HG03432 (cell line): Measurements from ENCODE around the gene LINC01488.

Source experiments
- ATAC-seq: cut with Tn5 transposase; IDR thresholded peaks from one replicate; pipeline ENCODE4 v1.9.1; 2021; ENCODE audit warnings: mild to moderate bottlenecking, moderate library complexity; ENCODE audit not compliant: unreplicated experiment

Gene LINC01488

GRCh38 chr11:69508974-69509373, 27.5 kb downstream of the LINC01488 start:
- ATAC-seq: no peak

GRCh38 chr11:69509381-69509780, 27.9 kb downstream of the LINC01488 start:
- no peak for ATAC-seq

DNA sequence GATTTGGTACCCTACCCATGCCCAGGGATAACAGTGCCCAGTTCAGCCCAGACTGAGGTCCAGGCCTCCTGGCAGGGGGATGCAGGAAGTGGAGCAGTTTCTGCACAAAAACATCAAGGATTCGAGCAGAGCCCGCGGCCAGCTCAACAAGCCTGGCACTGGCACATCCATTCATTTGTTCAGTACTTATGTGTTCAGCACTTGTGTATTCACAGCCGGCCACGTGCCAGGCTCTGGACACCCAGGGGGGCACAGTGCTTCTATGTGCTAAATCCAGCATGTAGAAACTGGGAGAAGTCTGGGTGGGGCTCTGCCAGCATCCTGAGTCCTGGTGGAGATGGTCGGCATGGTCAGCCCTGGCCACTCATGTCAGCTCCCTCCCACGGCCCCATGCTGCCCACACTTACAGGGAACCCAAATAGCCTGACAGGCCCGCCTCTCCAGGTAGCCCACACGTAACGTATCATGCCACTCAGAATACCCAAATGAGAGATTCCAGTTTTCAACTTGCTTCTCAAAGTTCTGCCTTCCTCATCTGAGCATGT, 28.5 kb downstream of the LINC01488 start:
- no peak for ATAC-seq

DNA sequence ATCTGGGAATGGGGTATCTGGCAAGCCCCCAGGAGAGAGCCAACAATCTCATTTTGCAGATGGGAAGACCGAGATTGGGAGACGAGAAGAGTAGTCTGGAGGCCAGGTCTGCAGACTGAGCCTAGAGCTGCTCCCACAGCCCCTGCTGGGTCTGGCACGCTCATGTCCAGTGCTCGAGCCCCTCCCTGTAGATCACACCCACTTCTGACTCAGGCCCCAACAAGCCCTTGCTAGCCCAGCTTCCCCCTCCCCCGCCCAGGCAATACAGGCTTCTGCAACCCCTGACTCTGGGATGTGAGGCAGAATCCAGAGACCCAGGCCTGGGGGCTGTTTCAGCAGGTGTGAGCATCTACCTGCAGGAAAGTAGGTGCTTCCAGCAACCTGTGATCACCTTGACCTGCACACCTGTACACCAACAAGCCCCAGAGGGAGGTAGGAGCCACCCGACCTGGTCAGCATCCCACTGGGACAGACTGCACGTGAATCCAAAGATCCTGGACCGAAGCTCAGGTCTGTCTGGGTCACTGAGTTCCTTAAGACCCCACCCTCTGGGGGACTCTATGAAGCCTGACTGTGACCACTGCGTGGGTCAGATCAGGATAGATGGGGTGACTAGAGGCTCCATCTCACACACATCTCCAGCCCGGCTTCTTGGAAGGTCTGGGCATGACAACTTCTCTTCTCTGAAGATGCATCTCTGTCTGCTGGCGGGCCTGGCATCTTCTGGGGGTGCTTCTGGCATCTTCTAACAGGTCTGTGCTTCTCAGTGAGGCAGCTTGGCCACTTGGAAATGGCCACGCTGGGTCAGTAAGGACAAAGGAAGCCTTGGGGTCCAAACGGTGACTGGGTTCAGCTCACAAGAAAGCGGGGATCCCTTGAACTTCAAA, 29.3 kb downstream of the LINC01488 start:
- ATAC-seq: no peak

- ATAC-seq: no peak
These were observed 30.0 kb downstream of the LINC01488 start for GRCh38 chr11:69511358-69512055.

- ATAC-seq: no peak
These were observed 30.7 kb downstream of the LINC01488 start for GRCh38 chr11:69512136-69512535.

DNA sequence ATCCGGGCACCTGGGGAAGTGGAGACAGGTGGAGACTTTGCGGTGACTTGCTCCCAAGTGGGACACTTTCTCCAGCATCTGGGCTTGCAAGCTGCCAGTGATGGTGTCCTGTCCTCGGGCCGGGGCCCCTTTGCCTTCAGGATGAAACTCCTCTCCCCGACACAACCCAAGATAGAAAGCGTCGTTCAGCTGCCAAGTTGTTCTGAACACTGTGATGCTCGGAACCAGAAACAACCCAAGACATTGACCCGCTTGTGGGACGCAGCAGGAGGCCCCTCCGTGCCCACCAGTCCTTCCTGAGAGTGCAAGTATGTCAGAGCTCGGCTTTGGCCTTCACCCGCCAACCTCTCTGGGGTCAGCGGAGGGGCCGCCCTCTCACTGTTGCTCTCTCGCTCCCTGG, 31.3 kb downstream of the LINC01488 start:
- no peak for ATAC-seq

GRCh38 chr11:69513196-69513595, 31.7 kb downstream of the LINC01488 start:
- ATAC-seq: no peak

GRCh38 chr11:69513663-69514224, 32.3 kb downstream of the LINC01488 start:
- no peak for ATAC-seq

- no peak for ATAC-seq
These were observed 33.3 kb downstream of the LINC01488 start for GRCh38 chr11:69514771-69515170.

- no peak for ATAC-seq
These were observed 34.1 kb downstream of the LINC01488 start for GRCh38 chr11:69515271-69516245.

DNA sequence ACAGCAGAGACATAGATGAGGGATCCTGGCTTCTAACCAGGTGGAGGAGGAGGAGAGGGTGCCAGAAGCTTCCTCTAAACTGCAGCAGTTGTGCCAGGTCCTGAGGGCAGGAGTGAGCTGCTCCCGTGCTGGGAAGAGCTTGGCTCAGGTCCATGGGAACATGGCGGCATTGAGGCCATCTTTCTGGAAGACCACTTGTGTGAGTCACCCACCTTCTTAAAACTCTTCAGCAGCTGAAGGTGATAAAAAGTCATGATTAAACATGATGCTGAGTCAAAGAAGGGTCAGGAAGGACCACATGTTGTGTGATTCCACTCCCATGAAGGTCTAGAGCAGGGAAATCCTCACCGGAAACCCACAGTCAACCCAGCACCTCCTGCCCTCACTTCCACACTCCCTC, 35.1 kb downstream of the LINC01488 start:
- ATAC-seq: no peak

DNA sequence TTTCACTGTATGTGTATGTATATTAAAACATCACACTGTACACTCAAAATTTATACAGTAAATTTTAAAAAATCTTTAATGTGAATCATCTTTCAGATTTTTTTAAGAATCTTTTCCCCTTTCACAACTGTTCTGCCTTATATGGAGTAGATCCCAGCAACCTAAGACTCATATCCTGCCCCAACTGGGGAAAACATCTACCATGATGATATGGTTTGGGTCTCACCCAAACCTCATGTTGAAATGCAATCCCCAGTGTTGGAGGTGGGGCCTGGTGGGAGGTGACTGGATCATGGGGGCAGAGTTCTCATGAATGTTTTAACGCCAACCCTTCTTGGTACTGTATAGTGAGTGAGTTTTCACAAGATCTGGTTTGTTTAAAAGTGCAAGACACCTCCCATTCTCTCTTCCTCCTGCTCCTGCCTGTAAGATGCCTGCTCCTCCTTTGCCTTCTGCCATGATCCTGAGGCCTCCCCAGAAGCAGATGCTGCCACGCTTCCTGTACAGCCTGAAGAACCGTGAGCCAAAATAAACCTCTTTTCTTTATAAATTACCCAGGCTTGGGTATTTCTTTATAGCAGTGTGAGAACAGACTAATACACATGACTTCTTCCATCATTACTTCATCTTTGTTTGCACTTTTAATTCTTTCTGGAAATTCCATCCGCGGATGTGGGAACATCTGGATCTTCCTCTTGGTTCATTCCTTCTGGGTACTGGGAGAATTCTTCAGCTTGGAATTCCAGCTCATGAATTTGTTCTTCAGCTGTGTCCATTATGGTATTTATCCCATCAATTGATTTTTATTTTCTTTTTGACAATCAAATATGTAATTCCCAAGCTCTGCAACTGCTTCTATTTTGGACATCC, 36.9 kb downstream of the LINC01488 start:
- no peak for ATAC-seq

DNA sequence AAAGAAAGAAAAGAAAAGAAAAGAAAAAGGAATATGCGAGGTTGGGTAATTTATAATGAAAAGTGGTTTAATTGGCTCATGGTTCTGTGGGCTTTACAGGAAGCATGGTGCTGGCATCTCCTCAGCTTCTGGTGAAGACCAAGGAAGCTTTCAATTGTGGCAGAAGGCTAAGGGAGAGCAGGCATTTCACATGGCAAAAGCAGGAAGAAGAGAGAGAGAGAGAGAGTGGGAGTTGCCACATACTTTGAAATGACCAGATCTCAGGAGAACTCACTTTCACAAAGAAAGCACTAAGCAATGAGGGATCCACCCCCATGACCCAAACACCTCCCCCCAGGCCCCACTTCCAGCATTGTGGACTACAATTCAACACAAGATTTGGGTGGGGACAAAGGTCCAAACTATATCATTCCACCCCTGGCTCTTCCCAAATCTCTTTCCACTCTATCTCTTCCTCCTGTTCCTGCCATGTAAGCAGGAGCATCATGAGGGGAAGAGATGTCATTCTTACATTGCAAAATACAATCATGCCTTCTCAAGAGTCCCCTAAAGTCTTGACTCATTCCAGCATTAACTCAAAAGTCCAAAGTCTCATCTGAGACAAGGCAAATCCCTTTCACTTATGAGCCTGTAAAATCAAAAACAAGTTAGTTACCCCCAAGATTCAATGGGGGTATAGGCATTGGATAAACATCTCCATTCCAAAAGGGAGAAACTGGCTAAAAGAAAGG, 38.9 kb downstream of the LINC01488 start:
- no peak for ATAC-seq

DNA sequence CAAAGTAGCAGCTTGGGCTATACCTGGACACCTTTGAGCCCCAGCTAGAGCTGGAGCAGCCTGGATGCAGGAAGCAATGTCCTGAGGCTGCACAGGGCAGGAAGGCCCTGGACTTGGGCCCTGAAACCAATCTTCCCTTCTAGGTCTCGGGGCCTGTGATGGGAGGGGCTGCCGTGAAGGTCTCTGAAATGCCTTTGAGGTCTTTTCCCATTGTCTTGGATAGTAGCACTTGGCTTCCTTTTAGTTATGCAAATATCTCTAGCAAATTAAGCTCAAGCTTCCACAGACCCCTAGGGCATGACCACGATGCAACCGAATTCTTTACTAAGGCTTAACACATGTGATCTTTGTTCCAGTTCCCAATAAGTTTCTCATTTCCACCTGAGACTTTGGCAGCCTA, 40.0 kb downstream of the LINC01488 start:
- no peak for ATAC-seq

DNA sequence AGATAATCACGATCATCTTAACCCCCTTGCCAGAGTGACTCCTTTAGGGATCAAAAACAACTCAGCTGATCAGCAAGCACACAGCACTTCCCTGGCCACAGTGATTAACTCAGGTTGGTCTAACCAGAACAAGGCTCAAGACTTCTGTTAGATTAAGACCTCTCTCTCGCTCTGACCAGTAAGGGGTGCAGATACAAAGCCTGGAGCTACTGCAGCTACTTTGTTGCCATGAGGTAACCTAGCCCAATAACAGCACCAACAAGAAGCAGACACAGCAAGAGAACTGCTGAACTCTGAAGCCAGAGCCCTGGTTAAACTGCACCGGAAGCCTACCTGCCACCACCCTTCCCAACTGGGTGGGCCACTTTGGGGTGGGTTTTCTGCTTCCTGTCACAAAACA, 42.0 kb downstream of the LINC01488 start:
- ATAC-seq: no peak

DNA sequence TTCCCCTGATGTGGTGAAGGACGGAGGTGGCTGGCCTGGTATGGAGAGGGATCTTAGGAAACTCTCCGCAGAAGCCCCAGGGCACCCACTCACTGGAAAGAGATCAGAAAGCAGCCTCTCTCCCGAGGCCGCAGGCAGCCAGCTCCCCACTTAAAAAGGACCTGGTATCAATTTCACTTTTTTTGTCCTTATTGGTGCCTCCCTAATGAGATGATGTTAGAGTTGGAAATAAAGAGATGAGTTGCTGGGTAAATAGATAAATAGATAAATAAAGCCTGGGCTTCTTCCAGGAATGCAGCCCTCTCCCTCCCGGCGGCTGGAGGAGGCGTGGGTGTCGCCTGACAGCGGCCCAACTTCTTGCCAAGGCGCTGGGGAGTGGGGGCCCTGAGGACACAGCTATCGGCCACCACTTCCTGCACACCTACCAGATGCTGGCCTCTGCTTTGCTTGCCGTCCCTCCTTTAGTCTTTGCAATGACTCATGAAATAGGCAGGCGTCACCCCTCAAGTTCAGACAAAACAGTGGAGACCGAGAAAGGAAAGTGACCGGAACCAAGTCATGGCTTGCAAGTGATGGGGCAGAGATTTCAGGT, 42.9 kb downstream of the LINC01488 start:
- no peak for ATAC-seq

DNA sequence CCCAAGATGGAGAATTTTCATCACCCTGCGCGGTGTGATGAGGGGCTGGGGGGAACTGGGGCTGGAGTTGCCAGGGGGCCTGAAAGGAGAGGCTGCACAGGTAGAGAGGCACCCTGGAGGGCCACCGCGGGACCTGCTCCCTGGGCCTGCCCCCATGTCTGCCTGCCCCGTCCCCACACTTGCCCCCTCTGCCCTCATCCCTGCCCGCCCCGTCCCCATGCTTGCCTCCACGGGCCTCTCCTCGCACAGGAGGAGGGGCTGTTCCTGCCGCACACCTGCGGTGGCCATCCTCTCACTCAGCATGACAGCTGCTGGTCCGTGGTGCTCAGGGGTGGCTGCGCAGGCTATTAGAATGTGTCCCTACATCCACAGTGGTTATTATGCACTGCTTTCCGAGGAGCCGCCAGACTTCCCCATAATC, 43.5 kb downstream of the LINC01488 start:
- no peak for ATAC-seq
